Stomach smooth muscle (tissue), 2 donors: ENCODE data around the gene GAL3ST2.
A peak's percentile ranks its signal among the peaks of the same experiment; 100 is the strongest.
"Not testable (repeated sequence)": the region's sequence is repeated elsewhere in the genome, so short reads cannot be mapped to it uniquely, and the experiment has no call there.

Experiments
- H3K27ac ChIP-seq: one replicate; pipeline ENCODE4 v1.7.0; 2013; ENCODE audit warnings: mild to moderate bottlenecking, low read length, inconsistent platforms
- H3K27me3 ChIP-seq, 2 donors: one replicate each; pipeline ENCODE4 v1.7.0; 2013; ENCODE audit warnings: low read length in 2 of 2; ENCODE audit not compliant: insufficient read depth in 2 of 2, control insufficient read depth in 1 of 2
- H3K36me3 ChIP-seq, 2 donors: one replicate each; pipeline ENCODE4 v1.7.0; 2013; ENCODE audit warnings: low read length in 2 of 2; ENCODE audit not compliant: control insufficient read depth in 2 of 2, insufficient read depth in 2 of 2
- H3K4me1 ChIP-seq: one replicate; pipeline ENCODE4 v1.7.0; 2013; ENCODE audit warnings: low read length; ENCODE audit not compliant: control insufficient read depth, insufficient read depth
- H3K4me3 ChIP-seq, 2 donors: one replicate each; pipeline ENCODE4 v1.7.0; 2013; ENCODE audit warnings: low read length in 2 of 2
- H3K9ac ChIP-seq, 2 donors: one replicate each; pipeline ENCODE4 v1.7.0; 2013; ENCODE audit warnings: low read length in 2 of 2, mild to moderate bottlenecking in 1 of 2
- H3K9me3 ChIP-seq, 2 donors: one replicate each; pipeline ENCODE4 v1.7.0; 2013; ENCODE audit warnings: low read length in 2 of 2; ENCODE audit not compliant: control insufficient read depth in 2 of 2
- donor health status: healthy.
- donor health status: Pancreatic carcinoma.

Gene GAL3ST2

GRCh38 chr2:241776336-241777169 is at the start of gene GAL3ST2:
TSS of gene GAL3ST2 (plus strand) at chr2:241776822. CDS start at chr2:241776956, 134 bp downstream.
- Histone ChIP-seq H3K9ac (no peak within 1 kb of the TSS), H3K27ac (no peak within 1 kb of the TSS), H3K36me3 (no peaks in the 10 kb centered on the region)

DNA sequence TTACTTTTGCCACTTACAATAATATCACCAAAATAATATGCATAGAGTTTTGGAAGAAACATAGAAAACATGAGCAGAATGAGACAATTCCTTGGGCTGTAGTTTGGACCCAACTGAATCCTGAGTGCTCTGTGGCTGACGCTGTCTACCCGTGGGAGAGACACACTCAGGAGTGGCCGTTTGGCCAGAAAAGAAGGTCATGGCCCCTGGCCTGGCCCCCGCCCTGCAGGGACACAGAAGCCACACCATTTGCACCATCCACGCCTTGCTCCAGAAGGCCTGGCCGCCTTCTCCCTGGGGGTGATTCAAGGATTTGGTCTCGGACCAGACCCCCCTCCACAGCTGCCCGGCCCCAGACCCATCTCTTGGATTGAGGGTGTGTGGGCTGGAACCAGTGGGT is 48.6 kb upstream of the GAL3ST2 start:
- peaks cover 0 to 9% of the 10 kb centered on the region in 2 donors for H3K36me3 ChIP-seq
- peaks cover 3% of the 10 kb centered on the region for H3K4me1 ChIP-seq
- no peak overlapping the region for H3K4me3 ChIP-seq
- no peaks in the 10 kb centered on the region for H3K9me3 ChIP-seq
- H3K27me3 ChIP-seq, result no peaks in the 10 kb centered on the region
- H3K27ac ChIP-seq, result no peak overlapping the region
- H3K9ac ChIP-seq, result no peak overlapping the region

More at GRCh38 chr2:241776336-241777169, at the start of gene GAL3ST2:
- Histone ChIP-seq H3K9me3 (no peaks in the 10 kb centered on the region), H3K4me1 (peaks cover 2% of the 10 kb centered on the region), H3K27me3 (peaks cover 22 to 27% of the 10 kb centered on the region in 2 donors), H3K4me3 (no peak within 1 kb of the TSS)

DNA sequence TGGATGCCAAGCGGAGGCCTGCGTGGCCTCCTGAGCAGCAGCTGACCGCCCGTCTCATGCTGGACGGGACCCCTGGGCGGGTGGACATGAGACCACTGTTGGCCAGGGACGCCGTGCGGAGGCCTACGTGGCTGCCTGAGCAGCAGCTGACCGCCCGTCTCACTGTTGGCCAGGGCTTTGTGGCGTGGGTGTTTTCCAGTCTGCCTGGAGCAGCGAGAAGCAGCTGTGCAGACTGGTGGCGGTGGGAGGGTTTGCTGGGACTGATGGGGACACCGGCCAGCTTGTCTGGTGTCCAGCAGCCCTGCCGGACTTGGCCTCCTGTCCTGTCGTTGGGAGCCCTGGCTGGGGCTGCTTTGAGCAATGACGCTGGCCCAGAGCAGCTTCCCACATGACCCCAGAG is 48.0 kb upstream of the GAL3ST2 start:
- H3K27me3 ChIP-seq, result no peaks in the 10 kb centered on the region
- H3K9me3 ChIP-seq, result no peaks in the 10 kb centered on the region
- H3K36me3 ChIP-seq, result peaks cover 0 to 4% of the 10 kb centered on the region in 2 donors
- no peak overlapping the region for H3K4me3 ChIP-seq
- peaks cover 6% of the 10 kb centered on the region for H3K4me1 ChIP-seq
- H3K9ac ChIP-seq, result no peak overlapping the region
- H3K27ac ChIP-seq, result no peak overlapping the region

- no peak overlapping the region for H3K4me3 ChIP-seq
- peaks cover 0 to 2% of the 10 kb centered on the region in 2 donors for H3K36me3 ChIP-seq
- H3K9ac ChIP-seq, result no peak overlapping the region
- no peaks in the 10 kb centered on the region for H3K27me3 ChIP-seq
- no peak overlapping the region for H3K27ac ChIP-seq
- peaks cover 10% of the 10 kb centered on the region for H3K4me1 ChIP-seq
- H3K9me3 ChIP-seq, result no peaks in the 10 kb centered on the region
These were observed 46.8 kb upstream of the GAL3ST2 start for GRCh38 chr2:241729868-241730267.

DNA sequence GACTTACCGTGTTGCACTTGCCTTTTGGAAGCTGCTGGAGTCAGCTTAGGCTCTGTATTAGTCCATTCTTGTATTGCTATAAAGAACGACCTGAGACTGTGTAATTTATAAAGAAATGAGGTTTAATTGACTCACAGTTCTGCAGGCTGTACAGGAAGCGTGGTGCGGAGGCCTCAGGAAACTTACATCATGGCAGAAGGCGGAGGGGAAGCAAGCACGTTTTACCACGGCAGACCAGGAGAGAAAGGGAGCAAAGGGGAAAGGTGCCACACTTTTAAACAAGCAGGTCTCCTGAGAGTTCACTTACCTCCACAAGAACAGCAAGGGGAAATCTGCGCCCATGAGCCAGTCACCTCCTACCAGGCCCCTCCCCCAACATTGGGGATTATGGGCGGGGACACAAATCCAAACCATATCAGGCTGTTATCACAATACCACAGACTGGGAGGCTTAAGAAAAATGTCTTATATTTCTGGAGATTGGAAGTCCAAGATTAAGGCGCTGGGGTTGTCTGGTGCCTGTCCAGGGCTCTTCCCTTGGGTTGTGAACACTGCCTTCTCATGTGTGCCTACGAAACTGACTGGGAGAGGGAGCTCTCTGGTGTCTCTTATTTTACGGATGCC is 45.8 kb upstream of the GAL3ST2 start:
- Histone ChIP-seq H3K9ac (no peak overlapping the region), H3K27ac (no peak overlapping the region), H3K36me3 (peaks cover 0 to 1% of the 10 kb centered on the region in 2 donors)

DNA sequence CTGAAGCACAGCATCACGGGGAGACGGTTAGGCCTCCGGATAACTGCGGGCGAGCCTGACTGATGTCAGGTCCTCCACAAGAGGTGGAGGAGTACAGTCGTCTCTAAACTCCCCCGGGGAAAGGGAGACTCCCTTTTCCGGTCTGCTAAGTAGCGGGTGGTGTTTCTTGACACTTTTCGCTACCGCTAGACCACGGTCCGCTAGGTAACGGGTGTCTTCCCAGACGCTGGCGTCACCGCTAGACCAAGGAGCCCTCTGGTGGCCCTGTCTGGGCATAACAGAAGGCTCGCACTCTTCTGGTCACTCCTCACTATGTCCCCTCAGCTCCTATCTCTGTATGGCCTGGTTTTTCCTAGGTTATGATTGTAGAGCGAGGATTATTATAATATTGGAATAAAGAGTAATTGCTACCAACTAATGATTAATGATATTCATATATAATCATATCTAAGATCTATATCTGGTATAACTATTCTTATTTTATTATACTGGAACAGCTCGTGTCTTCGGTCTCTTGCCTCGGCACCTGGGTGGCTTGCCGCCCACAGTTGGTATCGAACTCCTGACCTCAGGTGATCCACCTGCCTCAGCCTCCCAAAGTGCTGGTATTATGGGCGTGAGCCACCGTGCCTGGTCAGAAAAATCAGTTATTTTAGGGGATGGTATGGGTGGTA is 44.0 kb upstream of the GAL3ST2 start:
- H3K36me3 ChIP-seq, H3K27ac ChIP-seq, H3K4me3 ChIP-seq, H3K9me3 ChIP-seq, H3K27me3 ChIP-seq: not testable (repeated sequence)
- peak overlapping the region in 1 of 2 donors; percentile 32 for H3K9ac ChIP-seq
- H3K4me1 ChIP-seq, result peaks cover 20% of the 10 kb centered on the region

More for the DNA sequence above, 45.8 kb upstream of the GAL3ST2 start:
- H3K4me3 ChIP-seq, result no peak overlapping the region
- H3K4me1 ChIP-seq, result peaks cover 19% of the 10 kb centered on the region
- no peaks in the 10 kb centered on the region for H3K9me3 ChIP-seq
- no peaks in the 10 kb centered on the region for H3K27me3 ChIP-seq

GRCh38 chr2:241733391-241734207 is 43.0 kb upstream of the GAL3ST2 start:
- H3K4me1 ChIP-seq, result peaks cover 17% of the 10 kb centered on the region
- peaks cover 3% of the 10 kb centered on the region in 2 donors for H3K36me3 ChIP-seq
- H3K9ac ChIP-seq, result peak overlapping the region; percentile 21 to 64
- H3K9me3 ChIP-seq, result no peaks in the 10 kb centered on the region
- no peaks in the 10 kb centered on the region for H3K27me3 ChIP-seq
- peak overlapping the region; percentile 40 to 90 for H3K4me3 ChIP-seq
- no peak overlapping the region for H3K27ac ChIP-seq

GRCh38 chr2:241734208-241734466 is 42.5 kb upstream of the GAL3ST2 start:
- Histone ChIP-seq H3K4me1 (peaks cover 17% of the 10 kb centered on the region), H3K9me3 (no peaks in the 10 kb centered on the region), H3K27ac (no peak overlapping the region), H3K36me3 (peaks cover 3% of the 10 kb centered on the region in 2 donors), H3K27me3 (no peaks in the 10 kb centered on the region), H3K4me3 (peak overlapping the region; percentile 40 to 90), H3K9ac (peak overlapping the region; percentile 21 to 64)

DNA sequence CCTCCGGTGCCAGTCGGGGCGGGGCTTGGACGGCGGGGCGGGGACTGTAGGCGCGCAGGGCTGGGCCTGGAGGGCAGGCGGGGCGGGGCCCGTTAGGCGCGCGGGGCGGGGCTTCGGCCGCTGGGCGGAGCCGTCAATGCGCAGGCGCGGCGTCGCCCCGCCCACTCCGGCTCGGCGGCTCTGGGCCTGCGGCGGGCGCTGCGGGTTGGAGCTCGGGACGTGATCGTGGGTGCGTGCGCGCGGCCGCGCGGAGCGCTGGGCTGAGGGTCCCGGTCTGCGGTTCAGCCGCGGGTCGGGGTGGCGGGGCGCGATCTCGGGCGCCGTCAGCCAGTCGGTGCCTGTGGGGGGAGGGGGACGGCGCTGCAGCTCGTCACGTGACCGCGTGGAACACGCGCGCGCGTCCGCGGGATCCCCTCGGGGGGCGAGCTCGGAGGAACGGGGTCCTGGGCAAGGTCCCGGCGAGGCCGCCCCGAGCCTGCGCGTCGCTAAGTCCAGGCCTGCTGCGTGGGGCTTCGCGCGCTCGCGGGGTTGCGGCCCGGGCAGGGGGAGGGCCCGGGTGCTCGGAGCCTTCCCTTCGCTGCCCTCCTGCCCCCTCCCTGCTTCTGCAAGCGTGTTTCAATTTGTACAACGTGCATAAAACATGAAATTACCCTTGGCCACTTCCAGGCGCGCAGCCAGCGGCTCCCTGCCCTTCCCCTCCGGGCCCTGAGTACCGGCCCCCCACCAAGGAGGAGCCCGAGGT is 42.0 kb upstream of the GAL3ST2 start, which contains the start of gene D2HGDH:
TSS of gene D2HGDH (plus strand) at position 164 of the 742 bp plus-strand sequence. CDS start 595 bp downstream, outside the sequence.
- H3K27me3 ChIP-seq, result no peaks in the 10 kb centered on the region
- H3K36me3 ChIP-seq, result peaks cover 3% of the 10 kb centered on the region in 2 donors
- H3K27ac ChIP-seq, result peak within 1 kb of the TSS; percentile 60
- peak within 1 kb of the TSS; percentile 79 to 90 for H3K4me3 ChIP-seq
- H3K9ac ChIP-seq, result peak within 1 kb of the TSS; percentile 64 to 71
- H3K4me1 ChIP-seq, result peaks cover 17% of the 10 kb centered on the region
- no peaks in the 10 kb centered on the region for H3K9me3 ChIP-seq
